Measurements from ENCODE around the gene ZNF784.

Gene ZNF784

DNA sequence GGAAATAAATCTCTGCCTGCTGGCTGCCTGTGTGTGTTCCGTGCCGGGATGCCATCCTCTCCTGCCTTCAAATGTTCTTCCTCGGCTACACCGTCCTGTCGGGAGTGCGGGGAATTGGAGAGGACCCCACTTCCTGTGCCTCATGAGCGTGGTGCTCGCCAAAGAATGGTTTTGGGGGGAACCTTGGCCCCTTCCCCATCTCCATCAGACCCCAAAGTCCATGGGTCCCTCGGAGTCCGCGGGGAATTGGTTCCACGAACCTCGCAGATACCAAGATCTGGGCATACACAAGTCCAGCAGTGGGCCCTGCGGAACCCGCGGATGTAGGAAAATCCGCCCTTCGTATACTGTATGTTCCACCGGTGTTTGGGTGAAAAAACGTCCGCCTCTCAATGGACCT lies 21.3 kb downstream of the ZNF784 start:
- no peaks in the 10 kb centered on the region for H3K9me3 ChIP-seq (ENCODE audit: control insufficient read depth, low read length)
- H3K27me3 ChIP-seq (ENCODE audit: control insufficient read depth, insufficient read depth, low read length): no peaks in the 10 kb centered on the region
- H3K9ac ChIP-seq: no peak overlapping the region
- H3K4me3 ChIP-seq (ENCODE audit: low read depth, low read length): no peak overlapping the region
- H3K79me2 ChIP-seq: peaks cover 22% of the 10 kb centered on the region
- no peak for TF ChIP-seq CTCF (IDR thresholded peaks at IDR 0.05)
- no peak overlapping the region for H2AFZ ChIP-seq
- no peak overlapping the region for H3K27ac ChIP-seq
- peaks cover 16% of the 10 kb centered on the region for H3K4me1 ChIP-seq
- no peaks in the 10 kb centered on the region for H3K36me3 ChIP-seq (ENCODE audit: control insufficient read depth, insufficient read depth, low read length)
- H3K4me2 ChIP-seq (ENCODE audit: low read length): no peak overlapping the region

GRCh38 chr19:55602104-55603001 lies 22.0 kb downstream of the ZNF784 start:
- Histone ChIP-seq H3K4me3 (ENCODE audit: low read depth, low read length) (no peak overlapping the region), H3K4me2 (ENCODE audit: low read length) (no peak overlapping the region), H2AFZ (no peak overlapping the region), H3K27ac (no peak overlapping the region), H3K79me2 (peaks cover 16% of the 10 kb centered on the region), H3K9ac (no peak overlapping the region), H3K36me3 (ENCODE audit: control insufficient read depth, insufficient read depth, low read length) (no peaks in the 10 kb centered on the region), H3K4me1 (peaks cover 13% of the 10 kb centered on the region), H3K9me3 (ENCODE audit: control insufficient read depth, low read length) (no peaks in the 10 kb centered on the region), H3K27me3 (ENCODE audit: control insufficient read depth, insufficient read depth, low read length) (no peaks in the 10 kb centered on the region)
- no peak for TF ChIP-seq CTCF (IDR thresholded peaks at IDR 0.05)

DNA sequence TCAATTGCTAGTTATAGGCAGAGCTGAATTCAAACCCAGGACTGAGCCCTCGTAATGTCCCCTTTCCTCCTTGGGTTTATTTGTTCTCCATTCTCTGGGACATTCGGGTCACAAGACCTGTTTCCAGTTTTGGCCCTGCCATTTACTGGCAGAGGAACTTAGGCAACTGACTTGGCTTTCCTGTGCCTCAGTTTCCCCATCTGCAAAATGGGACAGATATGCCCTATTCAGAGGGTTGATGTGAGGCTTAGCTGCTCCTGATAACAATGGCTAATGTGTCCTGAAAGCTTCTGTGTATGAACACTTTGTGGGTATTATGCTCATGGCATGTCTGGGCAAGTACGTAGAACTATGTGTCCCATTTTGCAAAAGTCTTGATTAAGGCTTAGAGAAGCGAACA lies 23.3 kb downstream of the ZNF784 start:
- no peaks in the 10 kb centered on the region for H3K27me3 ChIP-seq (ENCODE audit: control insufficient read depth, insufficient read depth, low read length)
- peak overlapping the region; percentile 92 for H3K4me2 ChIP-seq (ENCODE audit: low read length)
- no peaks in the 10 kb centered on the region for H3K9me3 ChIP-seq (ENCODE audit: control insufficient read depth, low read length)
- H2AFZ ChIP-seq: peak overlapping the region; percentile 69
- TF ChIP-seq CTCF (IDR thresholded peaks at IDR 0.05): no peak
- peaks cover 4% of the 10 kb centered on the region for H3K79me2 ChIP-seq
- no peak overlapping the region for H3K9ac ChIP-seq
- peaks cover 9% of the 10 kb centered on the region for H3K4me1 ChIP-seq
- no peaks in the 10 kb centered on the region for H3K36me3 ChIP-seq (ENCODE audit: control insufficient read depth, insufficient read depth, low read length)
- peak overlapping the region; percentile 88 for H3K4me3 ChIP-seq (ENCODE audit: low read depth, low read length)
- peak overlapping the region; percentile 96 for H3K27ac ChIP-seq

DNA sequence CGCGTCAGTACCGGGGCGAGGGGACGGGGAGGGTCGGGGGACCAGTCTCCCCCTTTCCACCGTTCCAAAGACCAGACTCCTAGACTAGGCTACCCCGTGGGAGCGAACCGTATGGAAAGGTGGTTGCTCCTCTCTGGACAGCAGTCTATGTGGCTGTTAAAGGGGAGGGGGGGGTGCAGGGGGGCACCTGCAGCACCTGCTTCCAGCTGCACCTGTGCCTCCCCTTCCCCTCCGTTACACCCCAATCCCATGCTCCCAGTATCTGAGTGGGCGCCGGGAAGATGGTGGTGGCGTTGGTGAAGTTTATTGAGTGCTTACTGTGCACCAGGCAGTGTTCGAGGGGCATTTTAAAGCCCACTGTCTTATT lies 23.7 kb downstream of the ZNF784 start:
- Histone ChIP-seq H2AFZ (peak overlapping the region; percentile 69), H3K79me2 (peaks cover 4% of the 10 kb centered on the region), H3K27ac (peak overlapping the region; percentile 96), H3K4me1 (peaks cover 9% of the 10 kb centered on the region), H3K9me3 (ENCODE audit: control insufficient read depth, low read length) (no peaks in the 10 kb centered on the region), H3K4me3 (ENCODE audit: low read depth, low read length) (peak overlapping the region; percentile 88), H3K27me3 (ENCODE audit: control insufficient read depth, insufficient read depth, low read length) (no peaks in the 10 kb centered on the region), H3K4me2 (ENCODE audit: low read length) (peak overlapping the region; percentile 92), H3K9ac (peak overlapping the region; percentile 64), H3K36me3 (ENCODE audit: control insufficient read depth, insufficient read depth, low read length) (no peaks in the 10 kb centered on the region)
- TF ChIP-seq CTCF (IDR thresholded peaks at IDR 0.05): no peak

Measured in parathyroid adenoma (tissue), 2 donors.